GM12878 (cell line): Measurements from ENCODE around the gene IL3.

Experiments used
- CTCF ChIP-seq, 3 experiments: IDR thresholded peaks in 2 of 3; conservative IDR thresholded peaks in 1 of 3; 2 replicates each; pipeline ENCODE4 v1.5.1; 2011; ENCODE audit warnings: low read depth in 3 of 3, low read length in 3 of 3, mild to moderate bottlenecking in 3 of 3, control low read depth in 2 of 3, moderate library complexity in 2 of 3, inconsistent platforms in 1 of 3, mixed read lengths in 1 of 3; ENCODE audit not compliant: control insufficient read depth in 2 of 3, insufficient read depth in 1 of 3; ENCODE audit errors: extremely low read depth in 1 of 3
- HDGF ChIP-seq: fragments of 450-650 bp; IDR thresholded peaks from 2 replicates; pipeline ENCODE4 v1.6.1; 2016; ENCODE audit warnings: antibody characterized with exemption
- MAX ChIP-seq: IDR thresholded peaks from 2 replicates; pipeline ENCODE4 v1.6.1; 2012; ENCODE audit warnings: low read depth, low read length, improper control_type of control experiment
- MTA3 ChIP-seq: IDR thresholded peaks from 2 replicates; pipeline ENCODE4 v1.6.1; 2012; ENCODE audit warnings: low read length, inconsistent platforms, borderline replicate concordance
- MXI1 ChIP-seq: fragments of 150-350 bp; IDR thresholded peaks from 2 replicates; pipeline ENCODE4 v1.6.1; 2011; ENCODE audit warnings: low read depth, mild to moderate bottlenecking, inconsistent platforms, low read length, improper control_type of control experiment
- NFYA ChIP-seq: IDR thresholded peaks from 2 replicates; pipeline ENCODE4 v1.6.1; 2011; ENCODE audit warnings: low read depth, mild to moderate bottlenecking, low read length, improper control_type of control experiment, borderline replicate concordance
- NR2C2 ChIP-seq: IDR thresholded peaks from 2 replicates; pipeline ENCODE4 v1.6.1; 2011; ENCODE audit warnings: borderline replicate concordance, low read depth; ENCODE audit not compliant: control insufficient read depth, insufficient read length
- POLR2AphosphoS2 ChIP-seq: IDR thresholded peaks from 2 replicates; pipeline ENCODE4 v1.6.1; 2011; ENCODE audit warnings: low read depth, mild to moderate bottlenecking, low read length, improper control_type of control experiment, moderate library complexity
- POLR2AphosphoS5 ChIP-seq: IDR thresholded peaks from 2 replicates; pipeline ENCODE4 v1.6.1; 2011; ENCODE audit warnings: mild to moderate bottlenecking, low read length, inconsistent platforms
- REST ChIP-seq: IDR thresholded peaks from 2 replicates; pipeline ENCODE4 v1.6.1; 2012; ENCODE audit warnings: mild to moderate bottlenecking, low read depth, low read length
- ZNF274 ChIP-seq: IDR thresholded peaks from one replicate; pipeline ENCODE4 v1.8.0; 2011; ENCODE audit not compliant: insufficient read length, insufficient read depth
- TF ChIP-seq, protein P1 (sequence below): IDR thresholded peaks from 2 replicates; pipeline ENCODE4 v1.6.1; 2011; ENCODE audit warnings: low read depth, mild to moderate bottlenecking, low read length, moderate library complexity, borderline replicate concordance; ENCODE audit errors: extremely low read depth

DNA sequence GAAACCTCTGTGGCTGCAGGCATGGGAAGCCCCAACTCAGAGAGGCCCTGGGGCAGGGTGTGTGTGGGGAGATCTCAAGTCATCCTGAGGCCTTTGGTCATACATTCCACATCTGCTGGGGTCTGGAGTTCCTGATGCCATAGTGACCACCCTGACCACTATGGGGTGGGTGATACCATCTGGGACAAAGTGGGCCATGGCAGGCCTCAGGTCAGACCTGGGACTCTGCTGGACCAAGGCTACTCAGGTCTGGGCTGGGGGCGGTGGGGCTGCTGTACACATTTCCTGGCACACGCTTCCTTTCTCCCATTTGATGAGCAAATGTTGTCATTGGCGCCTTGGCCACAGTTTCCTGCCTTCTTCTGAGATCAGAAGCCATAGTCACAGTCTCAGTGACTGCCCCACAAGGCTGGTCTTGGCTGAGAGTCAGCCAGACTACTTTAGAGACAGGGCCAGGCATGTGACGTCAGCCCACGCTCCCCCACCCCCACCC lies 33.9 kb upstream of the IL3 start:
- TF ChIP-seq, protein P1, sequence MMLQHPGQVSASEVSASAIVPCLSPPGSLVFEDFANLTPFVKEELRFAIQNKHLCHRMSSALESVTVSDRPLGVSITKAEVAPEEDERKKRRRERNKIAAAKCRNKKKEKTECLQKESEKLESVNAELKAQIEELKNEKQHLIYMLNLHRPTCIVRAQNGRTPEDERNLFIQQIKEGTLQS = no peak
- no peak for TF ChIP-seq POLR2AphosphoS2
- no peak for TF ChIP-seq NFYA
- TF ChIP-seq NR2C2 = no peak
- TF ChIP-seq CTCF (IDR thresholded peaks at IDR 0.05 in 2 of 3, conservative IDR thresholded peaks at IDR 0.05 in 1 of 3; ENCODE audit: control insufficient read depth in 2 of 3, extremely low read depth in 1 of 3, insufficient read depth in 1 of 3, low read depth in 3 of 3, low read length in 3 of 3) = no peak
- no peak for TF ChIP-seq HDGF
- no peak for TF ChIP-seq MAX
- TF ChIP-seq ZNF274 = no peak
- no peak for TF ChIP-seq POLR2AphosphoS5
- TF ChIP-seq MXI1 = no peak
- no peak for TF ChIP-seq REST
- TF ChIP-seq MTA3 = no peak
